ENCODE data around the gene UFSP1.
A peak's percentile ranks its signal among the peaks of the same experiment; 100 is the strongest.
"Not testable (repeated sequence)": the region's sequence is repeated elsewhere in the genome, so short reads cannot be mapped to it uniquely, and the experiment has no call there.

Gene UFSP1

DNA sequence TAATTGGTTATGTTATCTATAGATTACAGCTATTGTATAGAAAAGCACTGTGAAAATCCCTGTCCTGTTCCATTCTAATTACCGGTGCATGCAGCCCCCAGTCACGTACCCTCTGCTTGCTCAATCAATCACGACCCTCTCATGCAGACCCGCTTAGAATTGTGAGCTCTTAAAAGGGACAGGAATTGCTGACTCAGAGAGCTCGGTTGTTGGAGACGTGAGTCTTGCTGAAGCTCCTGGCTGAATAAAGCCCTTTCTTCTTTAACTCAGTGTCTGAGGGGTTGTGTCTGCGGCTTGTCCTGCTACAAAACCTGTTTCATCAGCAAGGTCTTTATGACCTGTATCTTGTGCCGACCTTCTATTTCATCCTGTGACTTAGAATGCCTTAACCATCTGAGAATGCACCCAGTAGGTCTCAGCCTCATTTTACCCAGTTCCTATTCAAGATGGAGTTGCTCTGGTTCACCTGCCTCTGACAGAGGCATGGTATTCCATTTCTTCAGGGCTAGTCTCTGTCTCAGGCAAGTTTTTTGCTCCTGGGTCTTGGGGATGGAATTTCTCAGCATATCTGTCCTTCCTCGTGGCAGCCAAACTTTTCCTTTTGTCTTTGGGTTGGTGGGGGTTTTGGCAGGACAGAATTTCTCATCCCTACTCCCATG is 30.4 kb upstream of the UFSP1 start:
- POLR2A ChIA-PET; DNase-seq; H3K36me3 ChIP-seq (ENCODE audit: control insufficient read depth in 4 of 4, insufficient read depth in 4 of 4, low read length in 3 of 4); H3K9me3 ChIP-seq (ENCODE audit: control extremely low read depth in 1 of 5, control insufficient read depth in 4 of 5, insufficient read depth in 2 of 5, low read depth in 1 of 5, low read length in 4 of 5); H3K4me3 ChIP-seq (ENCODE audit: control insufficient read depth in 1 of 7, extremely low read depth in 1 of 7, insufficient read depth in 4 of 7, low read depth in 2 of 7, low read length in 6 of 7); H3K4me1 ChIP-seq (ENCODE audit: control extremely low read depth in 1 of 4, control insufficient read depth in 4 of 4, insufficient read depth in 4 of 4, low read length in 3 of 4); CTCF ChIA-PET; H3K27me3 ChIP-seq (replicated peaks in 2 of 5; ENCODE audit: control insufficient read depth in 4 of 5, insufficient read depth in 5 of 5, low read length in 4 of 5); H3K27ac ChIP-seq (ENCODE audit: insufficient read depth in 1 of 2, low read depth in 1 of 2, low read length in 2 of 2, poor library complexity in 1 of 2, severe bottlenecking in 2 of 2): not testable (repeated sequence)
- WGBS (ENCODE audit: insufficient coverage), result 93% methylated on average over 8 of the region's 9 CpGs

DNA sequence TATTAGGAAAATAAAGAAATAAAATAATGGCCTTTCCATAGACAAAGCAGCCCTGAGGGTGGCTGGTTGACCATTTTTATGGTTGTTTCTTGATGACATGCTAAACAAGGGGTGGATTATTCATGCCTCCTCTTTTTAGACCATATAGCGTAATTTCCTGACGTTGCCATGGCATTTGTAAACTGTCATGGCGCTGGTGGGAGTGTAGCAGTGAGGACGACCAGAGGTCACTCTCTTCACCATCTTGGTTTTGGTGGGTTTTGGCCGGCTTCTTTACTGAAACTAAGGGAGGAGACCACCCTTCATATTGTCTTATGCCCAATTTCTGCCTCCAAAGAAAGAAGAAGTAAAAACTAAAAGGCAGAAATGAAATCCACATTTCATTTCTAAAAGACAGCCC is 29.8 kb upstream of the UFSP1 start:
- H3K27ac ChIP-seq (ENCODE audit: insufficient read depth in 1 of 2, low read depth in 1 of 2, low read length in 2 of 2, poor library complexity in 1 of 2, severe bottlenecking in 2 of 2); H3K36me3 ChIP-seq (ENCODE audit: control insufficient read depth in 4 of 4, insufficient read depth in 4 of 4, low read length in 3 of 4); H3K9me3 ChIP-seq (ENCODE audit: control extremely low read depth in 1 of 5, control insufficient read depth in 4 of 5, insufficient read depth in 2 of 5, low read depth in 1 of 5, low read length in 4 of 5); H3K27me3 ChIP-seq (replicated peaks in 2 of 5; ENCODE audit: control insufficient read depth in 4 of 5, insufficient read depth in 5 of 5, low read length in 4 of 5); CTCF ChIA-PET; DNase-seq; H3K4me3 ChIP-seq (ENCODE audit: control insufficient read depth in 1 of 7, extremely low read depth in 1 of 7, insufficient read depth in 4 of 7, low read depth in 2 of 7, low read length in 6 of 7); POLR2A ChIA-PET; H3K4me1 ChIP-seq (ENCODE audit: control extremely low read depth in 1 of 4, control insufficient read depth in 4 of 4, insufficient read depth in 4 of 4, low read length in 3 of 4): not testable (repeated sequence)
- WGBS (ENCODE audit: insufficient coverage), result 80% methylated on average over 2 of the region's 5 CpGs

DNA sequence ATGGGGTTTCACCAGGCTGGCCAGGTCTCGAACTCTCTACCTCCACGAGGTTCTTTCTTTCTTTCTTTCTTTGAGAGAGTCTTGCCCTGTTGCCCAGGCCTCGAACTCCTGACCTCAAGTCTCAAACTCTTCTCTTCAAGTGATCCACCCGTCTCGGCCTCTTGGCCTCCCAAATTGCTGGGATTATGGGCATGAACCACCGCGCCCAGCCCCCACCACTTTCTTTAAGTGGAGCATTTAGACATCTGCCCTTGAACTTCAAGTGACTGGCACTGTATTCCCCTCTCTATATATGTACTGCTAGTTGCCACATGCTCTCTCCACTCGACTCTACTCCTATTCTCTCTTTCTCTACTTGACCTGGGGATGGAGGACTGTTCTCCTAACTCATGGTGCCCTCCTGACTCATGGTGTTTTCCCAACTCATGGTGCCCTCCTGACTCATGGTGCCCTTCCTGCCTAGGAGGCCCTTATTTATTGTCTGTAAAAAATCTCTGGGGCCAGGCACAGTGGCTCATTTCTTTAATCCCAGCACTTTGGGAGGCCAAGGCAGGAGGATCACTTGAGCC is 25.4 kb upstream of the UFSP1 start:
- Histone ChIP-seq H3K4me1 (ENCODE audit: control extremely low read depth in 1 of 4, control insufficient read depth in 4 of 4, insufficient read depth in 4 of 4, low read length in 3 of 4) (no peaks in the 10 kb centered on the region), H3K36me3 (ENCODE audit: control insufficient read depth in 4 of 4, insufficient read depth in 4 of 4, low read length in 3 of 4) (no peaks in the 10 kb centered on the region), H3K9me3 (ENCODE audit: control extremely low read depth in 1 of 5, control insufficient read depth in 4 of 5, insufficient read depth in 2 of 5, low read depth in 1 of 5, low read length in 4 of 5) (no peaks in the 10 kb centered on the region), H3K4me3 (ENCODE audit: control insufficient read depth in 1 of 7, extremely low read depth in 1 of 7, insufficient read depth in 4 of 7, low read depth in 2 of 7, low read length in 6 of 7) (no peak overlapping the region), H3K27ac (ENCODE audit: insufficient read depth in 1 of 2, low read depth in 1 of 2, low read length in 2 of 2, poor library complexity in 1 of 2, severe bottlenecking in 2 of 2) (no peak overlapping the region), H3K27me3 (replicated peaks in 2 of 5; ENCODE audit: control insufficient read depth in 4 of 5, insufficient read depth in 5 of 5, low read length in 4 of 5) (no peaks in the 10 kb centered on the region)
- POLR2A ChIA-PET, result no interaction called here
- DNase-seq, result peak in 2 of 3 donors; percentile 38 to 43
- 93% methylated on average over 7 of the region's 8 CpGs for whole genome bisulfite sequencing (ENCODE audit: insufficient coverage)
- CTCF ChIA-PET, result no interaction called here

DNA sequence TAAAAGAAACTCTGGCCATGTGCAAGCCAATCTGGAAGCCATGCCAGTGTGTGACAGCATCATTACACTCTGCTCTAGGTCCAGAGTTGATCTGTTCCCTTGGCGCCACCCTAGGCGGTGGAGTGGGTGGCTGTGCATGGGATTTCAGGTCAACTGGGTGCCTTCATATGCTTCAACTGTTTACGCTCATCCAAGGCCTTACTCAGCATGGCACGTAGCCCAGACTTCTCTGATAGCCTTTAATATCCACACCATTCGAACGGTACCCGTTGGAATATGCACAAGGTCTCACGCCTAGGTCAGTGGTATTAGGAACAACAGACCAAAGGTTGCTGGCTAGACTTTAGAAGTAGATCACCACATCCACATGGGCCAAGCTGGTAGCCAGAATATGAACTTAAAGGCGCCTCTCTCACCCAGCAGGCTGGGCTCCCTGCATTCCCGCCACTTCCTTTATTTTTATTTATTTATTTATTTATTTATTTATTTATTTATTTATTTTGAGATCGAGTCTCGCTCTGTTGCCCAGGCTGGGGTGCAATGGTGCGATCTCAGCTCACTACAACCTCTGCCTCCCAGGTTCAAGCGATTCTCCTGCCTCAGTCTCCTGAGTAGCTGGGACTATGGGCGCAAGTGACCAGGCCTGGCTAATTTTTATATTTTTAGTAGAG is 24.8 kb upstream of the UFSP1 start:
- Histone ChIP-seq H3K4me1 (ENCODE audit: control extremely low read depth in 1 of 4, control insufficient read depth in 4 of 4, insufficient read depth in 4 of 4, low read length in 3 of 4) (no peaks in the 10 kb centered on the region), H3K27me3 (replicated peaks in 2 of 5; ENCODE audit: control insufficient read depth in 4 of 5, insufficient read depth in 5 of 5, low read length in 4 of 5) (no peaks in the 10 kb centered on the region), H3K4me3 (ENCODE audit: control insufficient read depth in 1 of 7, extremely low read depth in 1 of 7, insufficient read depth in 4 of 7, low read depth in 2 of 7, low read length in 6 of 7) (no peak overlapping the region), H3K9me3 (ENCODE audit: control extremely low read depth in 1 of 5, control insufficient read depth in 4 of 5, insufficient read depth in 2 of 5, low read depth in 1 of 5, low read length in 4 of 5) (no peaks in the 10 kb centered on the region), H3K36me3 (ENCODE audit: control insufficient read depth in 4 of 4, insufficient read depth in 4 of 4, low read length in 3 of 4) (no peaks in the 10 kb centered on the region), H3K27ac (ENCODE audit: insufficient read depth in 1 of 2, low read depth in 1 of 2, low read length in 2 of 2, poor library complexity in 1 of 2, severe bottlenecking in 2 of 2) (no peak overlapping the region)
- ChIA-PET CTCF (no interaction called here), POLR2A (no interaction called here)
- DNase-seq, result no peak
- WGBS (ENCODE audit: insufficient coverage), result 86% methylated on average over 6 of the region's 15 CpGs

DNA sequence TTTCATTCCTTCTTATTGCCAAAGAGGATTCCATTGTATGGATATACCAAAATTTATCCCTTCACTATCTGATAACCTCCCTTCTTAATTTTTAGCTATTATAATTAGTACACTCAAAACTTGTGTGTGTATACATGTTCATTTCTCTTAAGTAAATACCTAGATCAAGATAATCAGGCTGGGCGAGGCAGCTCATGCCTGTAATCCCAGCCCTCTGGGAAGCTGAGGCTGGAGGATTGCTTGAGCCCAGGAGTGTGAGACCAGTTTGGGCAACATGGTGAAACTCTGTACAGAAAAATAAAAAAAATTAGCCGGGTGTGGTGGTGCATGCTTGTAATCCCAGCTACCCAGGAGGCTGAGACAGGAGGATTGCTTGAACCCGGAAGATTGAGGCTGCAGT is 22.0 kb upstream of the UFSP1 start:
- Histone ChIP-seq H3K4me3 (ENCODE audit: control insufficient read depth in 1 of 7, extremely low read depth in 1 of 7, insufficient read depth in 4 of 7, low read depth in 2 of 7, low read length in 6 of 7) (no peak overlapping the region), H3K27me3 (replicated peaks in 2 of 5; ENCODE audit: control insufficient read depth in 4 of 5, insufficient read depth in 5 of 5, low read length in 4 of 5) (no peaks in the 10 kb centered on the region), H3K4me1 (ENCODE audit: control extremely low read depth in 1 of 4, control insufficient read depth in 4 of 4, insufficient read depth in 4 of 4, low read length in 3 of 4) (no peaks in the 10 kb centered on the region), H3K27ac (ENCODE audit: insufficient read depth in 1 of 2, low read depth in 1 of 2, low read length in 2 of 2, poor library complexity in 1 of 2, severe bottlenecking in 2 of 2) (no peak overlapping the region), H3K9me3 (ENCODE audit: control extremely low read depth in 1 of 5, control insufficient read depth in 4 of 5, insufficient read depth in 2 of 5, low read depth in 1 of 5, low read length in 4 of 5) (peaks cover 0 to 2% (median 0%) of the 10 kb centered on the region in 5 experiments), H3K36me3 (ENCODE audit: control insufficient read depth in 4 of 4, insufficient read depth in 4 of 4, low read length in 3 of 4) (no peaks in the 10 kb centered on the region)
- 100% methylated on average over 3 of the region's 3 CpGs for WGBS (ENCODE audit: insufficient coverage)
- ChIA-PET CTCF (interaction anchor here (1.1 to 1.7 kb wide), 2 partner anchors 10 to 13 kb away, joined by 3 to 4 read pairs; no protein-coding TSS in a partner anchor), POLR2A (interaction anchor here (0.7 kb wide), 1 partner anchor 626 kb away, joined by 5 read pairs; no protein-coding TSS in a partner anchor)
- DNase-seq, result no peak

DNA sequence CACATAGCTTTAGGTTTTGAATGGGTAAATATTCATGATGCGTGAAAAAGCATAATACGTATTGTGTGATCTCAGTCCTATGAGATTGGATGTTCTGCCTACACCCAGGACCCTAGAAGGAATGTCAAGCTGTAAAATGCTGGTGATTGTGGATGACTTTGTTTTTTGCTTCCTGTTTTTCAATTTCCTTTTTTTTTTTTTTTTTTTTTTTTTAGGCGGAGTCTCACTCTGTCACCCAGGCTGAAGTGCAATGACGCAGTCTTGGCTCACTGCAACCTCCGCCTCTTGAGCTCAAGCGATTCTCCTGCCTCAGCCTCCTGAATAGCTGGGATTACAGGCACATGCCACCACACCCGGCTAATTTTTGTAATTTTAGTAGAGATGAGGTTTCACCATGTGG is 20.9 kb upstream of the UFSP1 start:
- H3K27me3 ChIP-seq (replicated peaks in 2 of 5; ENCODE audit: control insufficient read depth in 4 of 5, insufficient read depth in 5 of 5, low read length in 4 of 5); H3K4me3 ChIP-seq (ENCODE audit: control insufficient read depth in 1 of 7, extremely low read depth in 1 of 7, insufficient read depth in 4 of 7, low read depth in 2 of 7, low read length in 6 of 7); H3K4me1 ChIP-seq (ENCODE audit: control extremely low read depth in 1 of 4, control insufficient read depth in 4 of 4, insufficient read depth in 4 of 4, low read length in 3 of 4); H3K36me3 ChIP-seq (ENCODE audit: control insufficient read depth in 4 of 4, insufficient read depth in 4 of 4, low read length in 3 of 4); H3K9me3 ChIP-seq (ENCODE audit: control extremely low read depth in 1 of 5, control insufficient read depth in 4 of 5, insufficient read depth in 2 of 5, low read depth in 1 of 5, low read length in 4 of 5); POLR2A ChIA-PET; H3K27ac ChIP-seq (ENCODE audit: insufficient read depth in 1 of 2, low read depth in 1 of 2, low read length in 2 of 2, poor library complexity in 1 of 2, severe bottlenecking in 2 of 2): not testable (repeated sequence)
- CTCF ChIA-PET, result interaction anchor here (0.6 to 1.9 kb wide), 5 partner anchors 9 to 581 kb away, joined by 3 to 6 read pairs (median 4); no protein-coding TSS in a partner anchor
- peak; percentile 53 to 79 (median 79) for DNase-seq
- WGBS (ENCODE audit: insufficient coverage), result 28% methylated on average over 4 of the region's 7 CpGs

DNA sequence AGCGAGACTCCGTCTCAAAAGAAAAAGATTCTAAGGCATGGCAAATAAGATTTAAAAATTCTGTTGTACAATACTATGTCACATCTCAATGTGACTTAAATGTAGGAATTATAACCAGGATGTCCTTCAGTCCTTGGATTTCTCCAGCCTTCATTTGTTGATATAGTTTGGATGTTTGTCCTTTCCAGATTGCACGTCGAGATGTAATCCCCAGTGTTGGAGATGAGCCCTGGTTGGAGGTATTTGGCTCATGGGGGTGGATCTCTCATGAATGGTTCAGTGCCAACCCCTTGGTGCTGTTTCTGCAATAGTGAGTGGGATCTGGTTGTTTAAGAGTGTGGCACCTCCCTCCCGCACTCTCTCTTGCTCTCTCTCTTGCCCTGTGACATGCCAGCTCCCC is 19.0 kb upstream of the UFSP1 start:
- Histone ChIP-seq H3K36me3 (ENCODE audit: control insufficient read depth in 4 of 4, insufficient read depth in 4 of 4, low read length in 3 of 4) (no peaks in the 10 kb centered on the region), H3K4me3 (ENCODE audit: control insufficient read depth in 1 of 7, extremely low read depth in 1 of 7, insufficient read depth in 4 of 7, low read depth in 2 of 7, low read length in 6 of 7) (no peak overlapping the region), H3K4me1 (ENCODE audit: control extremely low read depth in 1 of 4, control insufficient read depth in 4 of 4, insufficient read depth in 4 of 4, low read length in 3 of 4) (no peaks in the 10 kb centered on the region), H3K27me3 (replicated peaks in 2 of 5; ENCODE audit: control insufficient read depth in 4 of 5, insufficient read depth in 5 of 5, low read length in 4 of 5) (no peaks in the 10 kb centered on the region), H3K27ac (ENCODE audit: insufficient read depth in 1 of 2, low read depth in 1 of 2, low read length in 2 of 2, poor library complexity in 1 of 2, severe bottlenecking in 2 of 2) (no peak overlapping the region), H3K9me3 (ENCODE audit: control extremely low read depth in 1 of 5, control insufficient read depth in 4 of 5, insufficient read depth in 2 of 5, low read depth in 1 of 5, low read length in 4 of 5) (peaks cover 0 to 2% (median 0%) of the 10 kb centered on the region in 5 experiments)
- ChIA-PET POLR2A (no interaction called here), CTCF (no interaction called here)
- WGBS (ENCODE audit: insufficient coverage), result 94% methylated on average over 3 of the region's 5 CpGs
- no peak for DNase-seq

Data from common myeloid progenitor, CD34-positive (primary cell).